AG08396 (cell line): Measurements from ENCODE around the gene AHSA1.

Source experiments
- DNase-seq: peaks from one replicate; pipeline ENCODE4 v3.0.0; 2012; ENCODE audit warnings: low spot score, mixed read lengths

Gene AHSA1

GRCh38 chr14:77509366-77509765, 51.5 kb downstream of the AHSA1 start:
- no peak for DNase-seq

GRCh38 chr14:77511486-77512162, 53.7 kb downstream of the AHSA1 start:
- DNase-seq: no peak

- no peak for DNase-seq
These were observed 58.2 kb downstream of the AHSA1 start for GRCh38 chr14:77516126-77516525.
